OCI-LY3 (cell line): Measurements from ENCODE around the gene ADCY4.
"Not testable (repeated sequence)": the region's sequence is repeated elsewhere in the genome, so short reads cannot be mapped to it uniquely, and the experiment has no call there.

Experiments used
- H2AFZ ChIP-seq: fragments of 200-600, 300-600 bp; shearing (Covaris generic); 2 replicates; pipeline ENCODE4 v1.6.0; 2014; ENCODE audit warnings: antibody characterized with exemption, low read depth, low read length
- H3K27ac ChIP-seq: fragments of 200-600, 300-600 bp; sonication (generic); 2 replicates; pipeline ENCODE4 v1.5.1; 2014; ENCODE audit warnings: mild to moderate bottlenecking, low read length, moderate library complexity, mixed read lengths
- H3K27me3 ChIP-seq: fragments of 200-600, 300-600 bp; sonication (generic); 2 replicates; pipeline ENCODE4 v1.6.1; 2014; ENCODE audit warnings: low read depth, low read length, mixed read lengths
- H3K36me3 ChIP-seq: fragments of 200-600, 300-600 bp; sonication (generic); replicated peaks from 2 replicates; pipeline ENCODE3; 2014; ENCODE audit warnings: low read depth, low read length, mixed read lengths
- H3K4me1 ChIP-seq: fragments of 300-600, 200-600 bp; sonication (generic); 2 replicates; pipeline ENCODE4 v1.6.1; 2014; ENCODE audit warnings: low read length, mixed read lengths
- H3K4me2 ChIP-seq: fragments of 200-600, 300-600 bp; sonication (generic); 2 replicates; pipeline ENCODE4 v1.6.1; 2014; ENCODE audit warnings: low read length, mixed read lengths
- H3K4me3 ChIP-seq: fragments of 300-600, 200-600 bp; sonication (generic); 2 replicates; pipeline ENCODE4 v1.5.1; 2014; ENCODE audit warnings: antibody characterized with exemption, mild to moderate bottlenecking, low read length, moderate library complexity
- H3K79me2 ChIP-seq: fragments of 300-600, 200-600 bp; shearing (Covaris generic); 2 replicates; pipeline ENCODE4 v1.6.1; 2014; ENCODE audit warnings: mild to moderate bottlenecking, low read length, mixed read lengths
- H3K9ac ChIP-seq: fragments of 300-600, 200-600 bp; shearing (Covaris generic); 2 replicates; pipeline ENCODE4 v1.6.0; 2014; ENCODE audit warnings: mild to moderate bottlenecking, low read length, moderate library complexity
- H3K9me3 ChIP-seq: fragments of 200-600, 300-600 bp; shearing (Covaris generic); 2 replicates; pipeline ENCODE4 v1.6.1; 2014; ENCODE audit warnings: low read length, mixed read lengths; ENCODE audit not compliant: insufficient read depth
- H4K20me1 ChIP-seq: fragments of 200-600, 300-600 bp; sonication (generic); 2 replicates; pipeline ENCODE4 v1.6.1; 2016; ENCODE audit warnings: low read length, mixed read lengths; ENCODE audit not compliant: insufficient read depth
- EZH2phosphoT487 ChIP-seq: fragments of 200-600 bp; shearing (Covaris generic); IDR thresholded peaks from 2 replicates; pipeline ENCODE4 v1.6.1; 2018; ENCODE audit warnings: antibody characterized with exemption, mixed run types, low read depth
- TF ChIP-seq, protein P1 (sequence below): fragments of 200-600, 300-600 bp; sonication (generic); IDR thresholded peaks from 2 replicates; pipeline ENCODE4 v1.5.1; 2014; ENCODE audit warnings: antibody characterized with exemption, low read length, low read depth

Gene ADCY4

DNA sequence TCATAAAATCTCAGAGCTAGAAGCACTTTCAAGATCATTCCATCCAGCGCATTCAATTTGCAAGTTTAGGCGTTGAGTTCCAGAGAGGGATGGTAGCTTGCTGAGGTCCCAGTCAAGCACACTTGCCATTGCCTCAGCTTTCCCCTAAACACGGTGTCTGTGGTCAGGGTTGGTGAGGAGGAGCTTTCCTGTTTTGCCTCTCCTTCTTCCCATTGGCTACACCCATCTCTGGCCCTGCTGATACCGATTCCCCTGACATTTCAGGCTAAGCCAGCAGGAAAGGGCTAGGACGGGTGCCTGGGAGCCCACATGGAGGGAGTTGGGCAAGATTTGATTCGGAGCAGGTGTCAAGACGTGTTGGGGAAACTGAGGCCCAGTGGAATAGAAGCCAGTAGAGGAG, 42.3 kb upstream of the ADCY4 start:
- H3K4me2 ChIP-seq, result no peak overlapping the region

DNA sequence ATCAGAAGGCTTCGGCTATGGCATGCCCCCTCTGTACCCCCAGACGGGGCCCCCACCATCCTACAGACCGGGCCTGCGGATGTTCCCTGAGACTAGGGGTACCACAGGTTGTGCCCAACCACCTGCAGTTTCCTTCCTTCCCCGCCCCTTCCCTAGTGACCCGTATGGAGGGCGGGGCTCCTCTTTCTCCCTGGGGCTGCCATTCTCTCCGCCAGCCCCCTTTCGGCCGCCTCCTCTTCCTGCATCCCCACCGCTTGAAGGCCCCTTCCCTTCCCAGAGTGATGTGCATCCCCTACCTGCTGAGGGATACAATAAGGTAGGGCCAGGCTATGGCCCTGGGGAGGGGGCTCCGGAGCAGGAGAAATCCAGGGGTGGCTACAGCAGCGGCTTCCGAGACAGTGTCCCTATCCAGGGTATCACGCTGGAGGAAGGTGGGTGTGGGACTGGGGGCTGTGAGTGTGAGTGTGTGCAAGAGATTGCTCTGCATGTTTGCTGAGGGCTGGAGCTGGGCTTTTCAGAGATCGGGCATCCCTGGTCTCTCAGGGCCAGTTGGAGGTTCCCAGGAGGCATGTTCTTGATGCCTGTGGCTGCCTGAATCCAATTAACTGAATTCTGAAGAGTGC, 41.7 kb upstream of the ADCY4 start:
- Histone ChIP-seq H4K20me1 (no peaks in the 10 kb centered on the region), H3K27me3 (no peaks in the 10 kb centered on the region), H3K4me3 (no peak overlapping the region), H3K27ac (no peak overlapping the region), H3K79me2 (no peaks in the 10 kb centered on the region), H3K9ac (no peak overlapping the region), H3K4me2 (no peak overlapping the region), H3K9me3 (no peaks in the 10 kb centered on the region), H3K4me1 (peaks cover 7% of the 10 kb centered on the region), H3K36me3 (peaks cover 13% of the 10 kb centered on the region), H2AFZ (no peak overlapping the region)
- no peak for TF ChIP-seq EZH2phosphoT487
- TF ChIP-seq, protein P1, sequence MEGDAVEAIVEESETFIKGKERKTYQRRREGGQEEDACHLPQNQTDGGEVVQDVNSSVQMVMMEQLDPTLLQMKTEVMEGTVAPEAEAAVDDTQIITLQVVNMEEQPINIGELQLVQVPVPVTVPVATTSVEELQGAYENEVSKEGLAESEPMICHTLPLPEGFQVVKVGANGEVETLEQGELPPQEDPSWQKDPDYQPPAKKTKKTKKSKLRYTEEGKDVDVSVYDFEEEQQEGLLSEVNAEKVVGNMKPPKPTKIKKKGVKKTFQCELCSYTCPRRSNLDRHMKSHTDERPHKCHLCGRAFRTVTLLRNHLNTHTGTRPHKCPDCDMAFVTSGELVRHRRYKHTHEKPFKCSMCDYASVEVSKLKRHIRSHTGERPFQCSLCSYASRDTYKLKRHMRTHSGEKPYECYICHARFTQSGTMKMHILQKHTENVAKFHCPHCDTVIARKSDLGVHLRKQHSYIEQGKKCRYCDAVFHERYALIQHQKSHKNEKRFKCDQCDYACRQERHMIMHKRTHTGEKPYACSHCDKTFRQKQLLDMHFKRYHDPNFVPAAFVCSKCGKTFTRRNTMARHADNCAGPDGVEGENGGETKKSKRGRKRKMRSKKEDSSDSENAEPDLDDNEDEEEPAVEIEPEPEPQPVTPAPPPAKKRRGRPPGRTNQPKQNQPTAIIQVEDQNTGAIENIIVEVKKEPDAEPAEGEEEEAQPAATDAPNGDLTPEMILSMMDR, result no peak

More for the DNA sequence above, 42.3 kb upstream of the ADCY4 start:
- H4K20me1 ChIP-seq, result no peaks in the 10 kb centered on the region
- H3K36me3 ChIP-seq, result peaks cover 13% of the 10 kb centered on the region
- H2AFZ ChIP-seq, result no peak overlapping the region
- peaks cover 10% of the 10 kb centered on the region for H3K4me1 ChIP-seq
- H3K27ac ChIP-seq, result no peak overlapping the region
- H3K9me3 ChIP-seq, result no peaks in the 10 kb centered on the region
- TF ChIP-seq, protein P1, result no peak
- no peak for TF ChIP-seq EZH2phosphoT487
- no peak overlapping the region for H3K4me3 ChIP-seq
- no peak overlapping the region for H3K9ac ChIP-seq
- no peaks in the 10 kb centered on the region for H3K27me3 ChIP-seq
- no peaks in the 10 kb centered on the region for H3K79me2 ChIP-seq

DNA sequence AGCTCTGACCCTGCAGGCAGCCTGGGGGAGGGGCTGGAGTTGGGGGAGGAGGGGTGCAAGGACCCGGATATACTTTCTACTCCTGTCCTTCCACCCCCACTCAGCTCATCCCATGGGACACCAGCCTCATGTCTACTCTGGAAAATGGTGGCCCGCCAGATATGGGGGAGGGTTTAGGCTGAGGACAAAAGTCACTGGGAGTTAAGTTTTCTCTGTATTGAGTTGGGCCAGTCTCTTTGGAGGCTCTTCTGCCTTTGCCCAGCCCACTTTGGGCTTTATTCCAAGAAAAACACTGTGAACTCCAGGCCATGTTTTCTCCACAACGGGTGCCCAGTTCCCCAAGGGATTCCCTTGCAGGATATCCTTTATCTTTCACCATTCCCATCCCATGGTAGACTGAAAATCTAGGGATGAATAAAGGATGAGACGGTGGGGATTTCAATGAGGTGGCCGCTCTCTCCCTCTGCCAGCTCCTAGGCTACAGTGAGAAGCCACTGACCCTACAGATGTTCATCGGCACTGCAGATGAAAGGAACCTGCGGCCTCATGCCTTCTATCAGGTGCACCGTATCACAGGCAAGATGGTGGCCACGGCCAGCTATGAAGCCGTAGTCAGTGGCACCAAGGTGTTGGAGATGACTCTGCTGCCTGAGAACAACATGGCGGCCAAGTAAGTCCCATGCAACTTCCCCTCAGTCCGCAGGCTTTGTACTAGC, 38.0 kb upstream of the ADCY4 start:
- no peaks in the 10 kb centered on the region for H3K79me2 ChIP-seq
- peaks cover 4% of the 10 kb centered on the region; the same call in 1 of the 2 replicates for H3K4me1 ChIP-seq
- H3K27me3 ChIP-seq, result no peaks in the 10 kb centered on the region
- no peaks in the 10 kb centered on the region for H4K20me1 ChIP-seq
- no peak overlapping the region for H3K27ac ChIP-seq
- H3K4me2 ChIP-seq, result no peak overlapping the region
- no peak for TF ChIP-seq EZH2phosphoT487
- TF ChIP-seq, protein P1, result no peak
- no peaks in the 10 kb centered on the region for H3K9me3 ChIP-seq
- H3K9ac ChIP-seq, result no peak overlapping the region
- peaks cover 13% of the 10 kb centered on the region for H3K36me3 ChIP-seq
- H3K4me3 ChIP-seq, result no peak overlapping the region
- H2AFZ ChIP-seq, result no peak overlapping the region

DNA sequence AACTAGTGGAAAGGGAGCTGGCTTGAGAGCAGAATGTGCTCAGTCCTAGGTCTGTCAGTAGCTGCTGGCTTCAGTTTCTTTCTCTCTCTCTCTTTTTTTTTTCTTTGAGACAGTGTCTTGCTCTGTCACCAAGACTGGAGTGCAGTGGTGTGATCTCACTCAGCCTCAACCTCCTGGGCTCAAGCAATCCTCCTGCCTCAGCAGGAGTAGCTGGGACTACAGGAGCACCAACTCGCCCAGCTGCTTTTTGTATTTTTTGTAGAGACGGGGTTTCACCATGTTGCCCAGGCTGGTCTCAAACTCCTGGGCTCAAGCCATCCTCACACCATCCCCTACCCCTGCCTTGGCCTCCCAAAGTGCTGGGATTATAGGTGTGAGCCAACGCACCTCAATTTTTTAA, 36.7 kb upstream of the ADCY4 start:
- peaks cover 13% of the 10 kb centered on the region for H3K36me3 ChIP-seq
- not testable (repeated sequence) for H3K9ac ChIP-seq, H3K79me2 ChIP-seq, H3K4me3 ChIP-seq, H3K27me3 ChIP-seq, H3K4me1 ChIP-seq, H3K9me3 ChIP-seq, H2AFZ ChIP-seq, H4K20me1 ChIP-seq, H3K4me2 ChIP-seq, H3K27ac ChIP-seq
